HepG2 (cell line): ENCODE measurements around the gene ZPLD1. TPM values are rescaled to one million over a fixed set of nuclear protein-coding genes. Genes with fewer than 3 reads are reported as not detected.

Source experiments
- ATAC-seq: fragments of 200-7000 bp; cut with Tn5 transposase; 3 replicates; pipeline ENCODE4 v1.9.1; 2020; ENCODE audit warnings: mild to moderate bottlenecking, moderate library complexity
- BruUV-seq: library from RNA; stranded (reverse); fragments of 400-500 nt; replicated peaks from 2 replicates; lab custom pipeline; 2021; lab: Mats Ljungman, UMichigan
- CTCF ChIA-PET: fragments of 300-600 bp; formaldehyde crosslinking; extraction: SDS; loops from one replicate; lab custom pipeline; 2021; ENCODE audit warnings: low total read pairs, inconsistent platforms, low intra/inter-chr PET ratio; lab: Yijun Ruan, JAX
- POLR2A ChIA-PET: fragments of 350-600 bp; sonication (Branson Sonifier 250); formaldehyde crosslinking; loops from one replicate; lab custom pipeline; 2020; ENCODE audit warnings: antibody characterized with exemption, inconsistent platforms; lab: Yijun Ruan, JAX
- DNase-seq: peaks from one replicate; pipeline ENCODE4 v3.0.0-alpha.2; 2015; ENCODE audit warnings: low spot score
- FAIRE-seq: peaks from 3 replicates; lab custom pipeline; 2011; peaks lifted over from hg19 to GRCh38; lab: Jason Lieb, UNC
- H2AFZ ChIP-seq: one replicate; pipeline ENCODE4 v1.6.1; 2011; ENCODE audit warnings: low read length, inconsistent platforms
- H3K27ac ChIP-seq: fragments of 300-600 bp; 3 replicates; pipeline ENCODE4 v1.8.0; 2011; ENCODE audit warnings: mixed run types, mild to moderate bottlenecking, mixed read lengths, low read length, inconsistent platforms; ENCODE audit not compliant: insufficient read depth; ENCODE audit errors: extremely low read length
- H3K27me3 ChIP-seq, 2 experiments: fragments of 200-600 bp in 1 of 2; 2 replicates in 1 of 2; 3 replicates in 1 of 2; pipeline versions ENCODE4 v1.6.0 to v1.8.0; 2011; ENCODE audit warnings: low read length in 2 of 2, mild to moderate bottlenecking in 2 of 2, moderate library complexity in 2 of 2, inconsistent platforms in 1 of 2; ENCODE audit not compliant: insufficient read depth in 2 of 2, control insufficient read depth in 1 of 2
- H3K36me3 ChIP-seq, 2 experiments: fragments of 200-600 bp in 1 of 2; replicated peaks in 1 of 2; 2 replicates in 1 of 2; 3 replicates in 1 of 2; pipeline versions ENCODE4 v1.5.1 to v1.8.0; 2011; ENCODE audit warnings: low read length in 2 of 2, inconsistent platforms in 1 of 2; ENCODE audit not compliant: insufficient read depth in 2 of 2, control insufficient read depth in 1 of 2
- H3K4me1 ChIP-seq: 2 replicates; pipeline ENCODE4 v1.5.1; 2012; ENCODE audit warnings: low read length, inconsistent platforms; ENCODE audit not compliant: insufficient read depth
- H3K4me2 ChIP-seq: 2 replicates; pipeline ENCODE4 v1.6.0; 2011; ENCODE audit warnings: low read depth, low read length, inconsistent platforms
- H3K4me3 ChIP-seq, 3 experiments: fragments of 200-600 bp in 1 of 3; sonication (generic), shearing (Covaris generic) in 1 of 3; replicated peaks in 1 of 3; 2 replicates each; pipeline ENCODE4 v1.5.1; 2011 to 2016; ENCODE audit warnings: low read length in 3 of 3, inconsistent platforms in 2 of 3, low read depth in 2 of 3, mild to moderate bottlenecking in 2 of 3, control low read depth in 1 of 3, mixed read lengths in 1 of 3; ENCODE audit not compliant: insufficient read depth in 1 of 3
- H3K79me2 ChIP-seq: one replicate; pipeline ENCODE4 v1.6.1; 2011; ENCODE audit warnings: low read length, inconsistent platforms; ENCODE audit not compliant: insufficient read depth
- H3K9ac ChIP-seq: 2 replicates; pipeline ENCODE4 v1.6.0; 2011; ENCODE audit warnings: mild to moderate bottlenecking, low read depth, low read length, inconsistent platforms; ENCODE audit not compliant: insufficient read depth
- H3K9me3 ChIP-seq: 2 replicates; pipeline ENCODE4 v1.5.1; 2012; ENCODE audit warnings: mild to moderate bottlenecking, low read length
- H4K20me1 ChIP-seq: 2 replicates; pipeline ENCODE4 v1.6.0; 2011; ENCODE audit warnings: inconsistent platforms, mild to moderate bottlenecking, low read length, moderate library complexity; ENCODE audit not compliant: insufficient read depth
- HNRNPK ChIP-seq: fragments of 200-400 bp; formaldehyde crosslinking; IDR thresholded peaks from 2 replicates; pipeline ENCODE4 v1.6.1; 2018; ENCODE audit warnings: low read length, low read depth, moderate library complexity, mild to moderate bottlenecking; ENCODE audit not compliant: poor library complexity, severe bottlenecking
- NFKBIZ ChIP-seq: IDR thresholded peaks from 2 replicates; pipeline ENCODE4 v1.6.1; 2018; ENCODE audit warnings: missing genetic modification reagents, missing compliant biosample characterization
- PITX1 ChIP-seq: sonication (generic); formaldehyde crosslinking; IDR thresholded peaks from 2 replicates; pipeline ENCODE4 v1.5.1; 2020; ENCODE audit warnings: mild to moderate bottlenecking, missing genetic modification reagents
- RBAK ChIP-seq: sonication (generic); formaldehyde crosslinking; IDR thresholded peaks from 2 replicates; pipeline ENCODE4 v1.5.1; 2020; ENCODE audit warnings: mild to moderate bottlenecking, missing genetic modification reagents
- ZKSCAN8 ChIP-seq: IDR thresholded peaks from 2 replicates; pipeline ENCODE4 v1.6.1; 2016; ENCODE audit warnings: borderline replicate concordance, missing genetic modification reagents, missing compliant biosample characterization
- ZMYM2 ChIP-seq: sonication (generic); formaldehyde crosslinking; IDR thresholded peaks from 2 replicates; pipeline ENCODE4 v1.8.0; 2022; ENCODE audit warnings: mild to moderate bottlenecking, missing genetic modification reagents
- ZNF431 ChIP-seq: sonication (generic); formaldehyde crosslinking; IDR thresholded peaks from 2 replicates; pipeline ENCODE4 v1.9.0; 2022; ENCODE audit warnings: missing genetic modification reagents, low read depth, mild to moderate bottlenecking, borderline replicate concordance
- ZNF557 ChIP-seq: sonication (generic); formaldehyde crosslinking; IDR thresholded peaks from 2 replicates; pipeline ENCODE4 v1.4.0; 2020; ENCODE audit warnings: missing genetic modification reagents
- WGBS: methylation state at CpG from one replicate; pipeline ENCODE4 v1.1.6; 2017; ENCODE audit warnings: low lambda C conversion rate; 5-methylcytosine and 5-hydroxymethylcytosine counted together
- in situ Hi-C: cut with HindIII; loops from 2 replicates; pipeline ENCODE4 v1.10.0; 2017; ENCODE audit warnings: low pct_unique_long_range_greater_than_20kb; ENCODE audit not compliant: extremely low pct_ligation_motif_present
- intact Hi-C: fragments of 100-400 bp; cut with micrococcal nuclease; formaldehyde crosslinking; loops from one replicate; pipeline ENCODE4 v1.10.0; 2022; ENCODE audit not compliant: unreplicated experiment
- polyA plus RNA-seq, 8 experiments: library from polyadenylated mRNA; depleted of rRNA in 3 of 8; stranded (reverse) in 7 of 8; unstranded in 1 of 8; fragments of >200 nt; fragmentation: Illumina TruSeq in 4 of 8; extraction: Trizol in 4 of 8; gene quantifications; 2 replicates each; pipeline versions ENCODE4 v1.2.1 to v1.2.3, GENCODE V29; 2011 to 2016; ENCODE audit warnings: low read depth in 4 of 8, missing spikeins in 1 of 8, mixed read lengths in 1 of 8; ENCODE audit not compliant: insufficient read depth in 1 of 8
- total RNA-seq, 5 experiments: library from RNA; depleted of rRNA; stranded (reverse); fragments of >200 nt; fragmentation: Illumina TruSeq; extraction: Trizol; gene quantifications; 2 replicates each; pipeline ENCODE4 v1.2.3, GENCODE V29; 2016; ENCODE audit warnings: low read depth in 1 of 5
- TF ChIP-seq, protein P1 (sequence below): sonication (generic); formaldehyde crosslinking; IDR thresholded peaks from 2 replicates; pipeline ENCODE4 v1.9.0; 2021; ENCODE audit warnings: missing genetic modification reagents, mild to moderate bottlenecking, borderline replicate concordance
- TF ChIP-seq, protein P2 (sequence below): sonication (generic); formaldehyde crosslinking; IDR thresholded peaks from 2 replicates; pipeline ENCODE4 v1.4.0; 2020; ENCODE audit warnings: missing genetic modification reagents
- TF ChIP-seq, protein P3 (sequence below): conservative IDR thresholded peaks from 2 replicates; pipeline ENCODE4 v1.6.1; 2018; ENCODE audit warnings: missing genetic modification reagents
- TF ChIP-seq, protein P4 (sequence below): sonication (generic); formaldehyde crosslinking; IDR thresholded peaks from 2 replicates; pipeline ENCODE4 v1.8.0; 2022; ENCODE audit warnings: mild to moderate bottlenecking, missing genetic modification reagents, moderate library complexity

ZPLD1 gene
- total and polyA plus RNA-seq, 2 of the 13 experiments (the other 11 are each of a cell fraction or from before 2014, with no cell fraction given), result not detected

GRCh38 chr3:102391491-102391890 lies 43.3 kb upstream of the ZPLD1 start:
- Histone ChIP-seq H3K4me1 (no peaks in the 10 kb centered on the region), H3K79me2 (no peaks in the 10 kb centered on the region), H3K27me3 (no peaks in the 10 kb centered on the region), H3K4me2 (no peak overlapping the region), H3K9me3 (no peaks in the 10 kb centered on the region), H3K9ac (no peak overlapping the region)
- intact Hi-C loops, result no loop called here
- CTCF ChIA-PET, result no interaction called here
- ATAC-seq (no peak), DNase-seq (no peak)
- in situ Hi-C loops, result no loop called here
- 0% methylated on average over 2 of the region's 2 CpGs for WGBS
- no TSS peak for BruUV-seq
- TF ChIP-seq ZNF557 (CRISPR knock-in tag) (no peak), ZKSCAN8 (CRISPR knock-in tag) (no peak), ZNF431 (no peak), NFKBIZ (CRISPR knock-in tag) (no peak), HNRNPK (no peak), RBAK (CRISPR knock-in tag) (no peak), PITX1 (CRISPR knock-in tag) (no peak), ZMYM2 (CRISPR knock-in tag) (no peak)
- TF ChIP-seq, protein P1, sequence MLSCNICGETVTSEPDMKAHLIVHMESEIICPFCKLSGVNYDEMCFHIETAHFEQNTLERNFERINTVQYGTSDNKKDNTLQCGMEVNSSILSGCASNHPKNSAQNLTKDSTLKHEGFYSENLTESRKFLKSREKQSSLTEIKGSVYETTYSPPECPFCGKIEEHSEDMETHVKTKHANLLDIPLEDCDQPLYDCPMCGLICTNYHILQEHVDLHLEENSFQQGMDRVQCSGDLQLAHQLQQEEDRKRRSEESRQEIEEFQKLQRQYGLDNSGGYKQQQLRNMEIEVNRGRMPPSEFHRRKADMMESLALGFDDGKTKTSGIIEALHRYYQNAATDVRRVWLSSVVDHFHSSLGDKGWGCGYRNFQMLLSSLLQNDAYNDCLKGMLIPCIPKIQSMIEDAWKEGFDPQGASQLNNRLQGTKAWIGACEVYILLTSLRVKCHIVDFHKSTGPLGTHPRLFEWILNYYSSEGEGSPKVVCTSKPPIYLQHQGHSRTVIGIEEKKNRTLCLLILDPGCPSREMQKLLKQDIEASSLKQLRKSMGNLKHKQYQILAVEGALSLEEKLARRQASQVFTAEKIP (CRISPR knock-in tag), result no peak
- TF ChIP-seq, protein P2, sequence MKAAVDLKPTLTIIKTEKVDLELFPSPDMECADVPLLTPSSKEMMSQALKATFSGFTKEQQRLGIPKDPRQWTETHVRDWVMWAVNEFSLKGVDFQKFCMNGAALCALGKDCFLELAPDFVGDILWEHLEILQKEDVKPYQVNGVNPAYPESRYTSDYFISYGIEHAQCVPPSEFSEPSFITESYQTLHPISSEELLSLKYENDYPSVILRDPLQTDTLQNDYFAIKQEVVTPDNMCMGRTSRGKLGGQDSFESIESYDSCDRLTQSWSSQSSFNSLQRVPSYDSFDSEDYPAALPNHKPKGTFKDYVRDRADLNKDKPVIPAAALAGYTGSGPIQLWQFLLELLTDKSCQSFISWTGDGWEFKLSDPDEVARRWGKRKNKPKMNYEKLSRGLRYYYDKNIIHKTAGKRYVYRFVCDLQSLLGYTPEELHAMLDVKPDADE, result no peak
- TF ChIP-seq, protein P3, sequence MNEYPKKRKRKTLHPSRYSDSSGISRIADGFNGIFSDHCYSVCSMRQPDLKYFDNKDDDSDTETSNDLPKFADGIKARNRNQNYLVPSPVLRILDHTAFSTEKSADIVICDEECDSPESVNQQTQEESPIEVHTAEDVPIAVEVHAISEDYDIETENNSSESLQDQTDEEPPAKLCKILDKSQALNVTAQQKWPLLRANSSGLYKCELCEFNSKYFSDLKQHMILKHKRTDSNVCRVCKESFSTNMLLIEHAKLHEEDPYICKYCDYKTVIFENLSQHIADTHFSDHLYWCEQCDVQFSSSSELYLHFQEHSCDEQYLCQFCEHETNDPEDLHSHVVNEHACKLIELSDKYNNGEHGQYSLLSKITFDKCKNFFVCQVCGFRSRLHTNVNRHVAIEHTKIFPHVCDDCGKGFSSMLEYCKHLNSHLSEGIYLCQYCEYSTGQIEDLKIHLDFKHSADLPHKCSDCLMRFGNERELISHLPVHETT (CRISPR knock-in tag), result no peak
- TF ChIP-seq, protein P4, sequence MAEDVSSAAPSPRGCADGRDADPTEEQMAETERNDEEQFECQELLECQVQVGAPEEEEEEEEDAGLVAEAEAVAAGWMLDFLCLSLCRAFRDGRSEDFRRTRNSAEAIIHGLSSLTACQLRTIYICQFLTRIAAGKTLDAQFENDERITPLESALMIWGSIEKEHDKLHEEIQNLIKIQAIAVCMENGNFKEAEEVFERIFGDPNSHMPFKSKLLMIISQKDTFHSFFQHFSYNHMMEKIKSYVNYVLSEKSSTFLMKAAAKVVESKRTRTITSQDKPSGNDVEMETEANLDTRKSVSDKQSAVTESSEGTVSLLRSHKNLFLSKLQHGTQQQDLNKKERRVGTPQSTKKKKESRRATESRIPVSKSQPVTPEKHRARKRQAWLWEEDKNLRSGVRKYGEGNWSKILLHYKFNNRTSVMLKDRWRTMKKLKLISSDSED (CRISPR knock-in tag), result no peak
- TF ChIP-seq, all 625 proteins: peak for 0
- Histone ChIP-seq H3K27ac (no peak overlapping the region), H2AFZ (no peak overlapping the region), H4K20me1 (no peaks in the 10 kb centered on the region), H3K4me3 (no peak overlapping the region), H3K36me3 (no peaks in the 10 kb centered on the region)
- POLR2A ChIA-PET, result no interaction called here
- FAIRE-seq, result no peak
